GM19452 (cell line): Measurements from ENCODE around the gene PPP6R3.
"Not testable (repeated sequence)": the region's sequence is repeated elsewhere in the genome, so short reads cannot be mapped to it uniquely, and the experiment has no call there.

Source experiments
- ATAC-seq: cut with Tn5 transposase; IDR thresholded peaks from one replicate; pipeline ENCODE4 v1.9.1; 2021; ENCODE audit not compliant: unreplicated experiment

Gene PPP6R3

GRCh38 chr11:68523033-68523432, 62.5 kb downstream of the PPP6R3 start:
- ATAC-seq, result no peak

DNA sequence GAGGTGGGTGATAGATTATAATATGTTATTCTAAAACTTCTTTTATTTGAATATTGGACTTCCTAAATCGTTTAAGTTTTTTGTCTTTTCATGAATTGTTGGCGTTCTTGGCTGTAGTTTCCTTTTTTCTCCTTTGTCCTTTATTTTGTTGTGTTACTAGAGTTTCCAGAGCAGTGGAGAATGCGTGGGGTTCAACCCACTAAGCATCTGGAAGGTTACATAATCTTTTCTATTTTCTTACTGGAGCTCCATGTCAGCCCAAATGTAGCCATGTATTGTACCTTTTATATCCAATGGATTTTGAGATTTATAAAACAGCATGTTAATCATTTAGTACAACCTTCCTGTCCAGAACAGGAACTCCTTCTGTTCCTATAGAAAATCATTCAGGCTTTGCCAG, 63.2 kb downstream of the PPP6R3 start:
- no peak for ATAC-seq

DNA sequence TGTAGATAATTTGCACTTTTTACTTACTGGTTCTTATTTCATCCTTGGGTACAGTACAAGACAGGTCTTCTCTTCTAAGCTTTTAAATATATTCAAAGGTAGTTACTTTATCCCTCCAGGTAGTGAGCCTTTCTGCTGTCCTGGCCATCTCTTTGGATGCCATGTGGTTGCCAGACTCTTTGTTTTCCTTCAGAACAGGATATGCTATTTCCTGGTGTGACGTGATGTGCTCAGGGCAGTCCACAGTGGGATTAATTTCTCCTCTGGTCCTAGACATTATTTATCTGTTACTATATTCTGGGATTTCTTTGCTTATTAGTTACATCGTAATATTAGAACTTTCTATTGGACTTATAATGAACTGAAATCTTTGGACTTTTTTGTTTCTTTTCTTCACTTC, 63.7 kb downstream of the PPP6R3 start:
- ATAC-seq, result no peak

GRCh38 chr11:68524681-68525080, 64.1 kb downstream of the PPP6R3 start:
- no peak for ATAC-seq

GRCh38 chr11:68525336-68525735, 64.8 kb downstream of the PPP6R3 start:
- ATAC-seq, result no peak

DNA sequence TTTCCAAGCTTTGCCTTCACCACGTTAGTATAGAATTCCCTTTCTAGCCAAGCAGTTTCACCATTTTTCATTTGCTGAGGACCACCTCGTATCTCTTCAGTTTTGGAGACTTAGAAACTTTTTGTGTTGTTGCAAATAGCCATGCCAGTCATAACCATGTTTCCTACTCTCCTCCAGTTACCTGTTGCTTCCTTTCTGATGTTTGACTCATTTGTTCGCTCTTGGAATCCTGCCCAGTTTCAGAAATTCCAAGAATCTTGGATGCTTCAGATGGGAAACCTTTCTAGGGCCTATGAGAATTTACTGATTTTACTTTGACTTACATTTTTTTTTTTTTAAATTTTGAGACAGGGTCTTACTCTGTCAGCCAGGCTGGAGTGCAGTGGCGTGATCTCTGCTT, 65.4 kb downstream of the PPP6R3 start:
- ATAC-seq, result no peak

- no peak for ATAC-seq
Observed at GRCh38 chr11:68527585-68527984, 67.0 kb downstream of the PPP6R3 start.

DNA sequence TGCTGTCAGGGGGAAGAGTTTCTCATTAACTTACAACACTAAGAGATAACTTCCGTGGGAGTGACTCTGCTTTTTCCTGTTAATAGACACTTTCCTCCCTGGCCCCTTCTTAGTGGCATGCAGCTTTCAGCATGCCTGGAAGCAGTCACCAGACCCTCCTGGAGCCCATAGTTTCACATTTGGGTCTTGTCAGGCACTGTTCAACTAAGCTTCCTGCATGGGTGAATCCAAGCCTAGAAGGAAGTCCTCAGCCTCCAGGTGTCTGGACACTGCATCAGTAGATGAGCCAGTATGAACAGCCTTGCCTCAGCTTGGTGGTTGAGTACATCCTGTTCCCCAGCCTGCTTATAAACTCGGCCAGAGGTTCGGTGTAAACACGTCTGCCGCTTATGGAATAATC, 68.1 kb downstream of the PPP6R3 start:
- ATAC-seq, result no peak

DNA sequence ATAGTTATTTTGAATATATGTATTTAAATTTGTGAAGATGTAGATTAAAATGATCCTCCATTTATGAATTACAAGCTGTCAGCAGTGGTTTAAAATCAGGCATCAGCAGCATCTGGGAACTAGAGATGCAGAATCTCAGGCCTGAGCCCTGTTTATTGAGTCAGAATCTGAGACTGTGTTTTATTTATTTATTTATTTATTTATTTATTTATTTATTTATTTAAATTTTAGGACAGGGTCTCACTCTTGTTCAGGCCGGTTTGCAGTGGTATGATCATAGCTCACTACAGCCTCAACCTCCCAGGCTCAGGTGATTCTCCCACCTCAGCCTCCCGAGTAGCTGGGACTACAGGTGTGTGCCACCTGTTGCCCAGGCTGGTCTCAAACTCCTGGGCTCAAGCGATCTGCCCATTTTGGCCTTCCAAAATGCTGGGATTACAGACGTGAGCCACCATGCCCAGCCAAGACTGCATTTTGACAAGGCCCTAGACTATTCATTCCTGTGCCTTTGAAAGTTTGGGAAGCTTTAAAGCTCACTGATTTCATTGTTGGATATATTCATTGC, 70.7 kb downstream of the PPP6R3 start:
- ATAC-seq, result no peak

DNA sequence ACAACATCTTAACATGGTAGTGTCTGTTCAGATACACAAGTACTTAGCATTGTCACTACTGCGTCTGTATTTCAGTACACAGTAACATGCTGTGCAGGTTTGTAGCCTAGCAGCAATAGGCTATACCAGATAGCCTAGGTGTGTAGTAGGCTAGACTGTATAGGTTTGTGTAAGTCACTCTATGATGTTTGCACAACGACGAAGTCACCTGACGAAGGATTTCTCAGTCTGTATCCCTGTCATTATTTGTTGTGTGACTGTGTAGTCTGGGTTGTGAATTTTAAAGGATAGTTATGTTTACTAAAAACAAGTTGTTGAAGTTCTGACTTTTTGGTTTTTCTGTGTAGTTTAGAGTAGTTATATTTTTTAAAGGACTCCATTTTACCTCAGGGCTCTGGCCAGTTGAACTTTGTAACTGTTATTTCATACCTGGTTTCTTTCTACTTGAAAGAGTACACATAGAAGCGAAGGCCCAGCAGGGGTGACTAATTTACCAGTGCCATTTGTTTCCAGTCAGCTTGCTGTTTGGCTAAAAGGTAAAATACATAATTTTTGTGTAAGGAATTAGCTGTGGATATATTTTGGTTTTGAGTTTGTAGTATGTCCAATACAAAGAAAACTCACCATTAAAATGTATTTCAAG, 72.3 kb downstream of the PPP6R3 start:
- no peak for ATAC-seq

GRCh38 chr11:68533945-68534344, 73.4 kb downstream of the PPP6R3 start:
- ATAC-seq, result no peak

DNA sequence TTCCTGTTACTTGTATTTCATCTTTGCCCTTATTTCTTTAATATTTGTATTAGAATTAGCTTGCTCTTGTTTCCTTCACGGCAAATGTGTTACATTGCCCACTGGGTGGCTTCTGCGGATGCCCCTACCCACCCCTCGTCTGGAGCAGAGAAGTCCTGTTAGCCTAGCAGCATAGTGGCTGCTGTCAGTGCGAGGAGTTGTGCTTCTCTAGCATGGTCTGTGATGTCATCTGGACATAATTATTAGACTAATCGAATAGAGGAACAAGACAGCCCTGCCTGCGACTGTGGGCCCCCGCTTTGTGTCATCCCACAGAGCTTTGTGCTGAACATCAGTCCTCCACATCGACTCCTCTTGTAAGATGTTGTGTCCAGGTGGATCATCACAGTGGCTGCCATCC, 74.5 kb downstream of the PPP6R3 start:
- no peak for ATAC-seq

DNA sequence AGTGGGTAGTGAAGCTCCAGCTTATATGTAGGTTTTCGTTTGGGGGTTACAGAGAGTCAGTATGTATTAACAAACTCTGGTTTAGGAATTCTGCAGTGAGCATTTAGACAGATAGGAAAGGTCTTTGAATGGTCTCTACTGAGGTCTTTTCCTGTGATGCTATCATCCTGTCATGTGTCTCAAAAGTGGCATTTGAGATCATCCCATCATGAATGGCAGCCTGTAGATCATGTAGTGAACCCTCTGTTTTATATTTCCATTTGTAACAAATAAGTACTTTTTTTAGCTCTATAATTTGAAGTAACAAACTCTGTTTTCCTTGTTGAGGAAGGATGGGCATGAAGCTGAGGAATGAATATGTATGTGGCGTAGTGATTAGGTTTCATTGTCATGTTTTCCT, 76.2 kb downstream of the PPP6R3 start:
- no peak for ATAC-seq

DNA sequence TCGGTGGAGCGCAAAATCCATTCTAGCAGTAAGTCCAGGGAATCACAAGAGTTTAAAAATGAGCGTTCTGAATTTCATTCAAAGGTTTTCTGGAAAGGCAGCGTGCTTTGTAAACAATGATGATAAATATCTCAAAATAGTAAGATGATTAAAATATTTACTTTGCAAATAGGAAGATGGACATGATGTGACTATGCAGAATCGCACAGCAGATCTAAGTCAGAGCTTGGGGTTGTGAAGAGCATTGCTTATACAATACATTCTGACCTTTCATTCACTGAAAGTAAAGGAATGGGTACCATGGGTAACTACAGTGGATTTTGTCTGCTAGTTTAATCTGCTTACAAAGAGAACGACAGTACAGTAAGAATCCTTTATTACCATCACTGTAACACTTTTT, 77.5 kb downstream of the PPP6R3 start:
- no peak for ATAC-seq

- ATAC-seq, result no peak
Observed at GRCh38 chr11:68539395-68539794, 78.8 kb downstream of the PPP6R3 start.

DNA sequence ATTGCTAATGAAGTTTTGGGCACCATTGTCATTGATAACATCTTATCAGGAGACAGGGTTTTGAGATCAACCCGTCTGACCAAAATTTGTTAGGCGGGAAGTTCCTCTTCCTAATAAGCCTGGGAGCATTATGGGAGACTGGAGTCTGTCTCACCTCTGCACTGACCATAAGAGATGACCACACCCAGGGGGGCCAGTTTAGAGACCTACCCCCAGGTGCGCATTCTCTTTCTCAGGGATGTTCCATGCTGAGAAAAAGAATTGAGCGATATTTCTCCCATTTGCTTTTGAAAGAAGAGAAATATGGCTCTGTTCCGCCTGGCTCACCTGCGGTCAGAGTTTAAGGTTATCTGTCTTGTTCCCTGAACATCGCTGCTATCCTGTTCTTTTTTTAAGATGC, 80.0 kb downstream of the PPP6R3 start:
- not testable (repeated sequence) for ATAC-seq

GRCh38 chr11:68541116-68541515, 80.6 kb downstream of the PPP6R3 start:
- no peak for ATAC-seq

DNA sequence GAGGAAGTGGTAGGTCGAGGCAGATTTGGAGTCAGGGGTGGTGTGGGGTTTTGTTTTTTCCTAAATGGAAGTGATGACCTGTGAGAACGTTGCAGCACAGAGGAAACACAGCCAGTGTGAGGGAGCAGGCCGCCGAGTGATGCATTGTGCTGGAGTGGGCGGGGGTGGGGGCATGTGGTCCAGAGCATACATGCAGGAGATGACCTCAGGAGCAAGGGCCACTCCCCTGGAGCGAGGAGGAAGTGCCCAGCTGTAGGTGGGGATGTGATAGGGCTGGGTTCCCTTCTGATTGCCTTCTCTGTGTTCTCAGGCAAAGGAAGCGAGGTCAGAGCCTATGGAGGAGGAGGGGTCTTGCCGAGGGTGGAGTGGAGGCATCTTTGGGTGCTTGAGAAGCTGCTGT, 81.4 kb downstream of the PPP6R3 start:
- ATAC-seq, result no peak

- ATAC-seq, result no peak
Observed at GRCh38 chr11:68542617-68543016, 82.1 kb downstream of the PPP6R3 start.

GRCh38 chr11:68543594-68543993, 83.0 kb downstream of the PPP6R3 start:
- ATAC-seq, result no peak

DNA sequence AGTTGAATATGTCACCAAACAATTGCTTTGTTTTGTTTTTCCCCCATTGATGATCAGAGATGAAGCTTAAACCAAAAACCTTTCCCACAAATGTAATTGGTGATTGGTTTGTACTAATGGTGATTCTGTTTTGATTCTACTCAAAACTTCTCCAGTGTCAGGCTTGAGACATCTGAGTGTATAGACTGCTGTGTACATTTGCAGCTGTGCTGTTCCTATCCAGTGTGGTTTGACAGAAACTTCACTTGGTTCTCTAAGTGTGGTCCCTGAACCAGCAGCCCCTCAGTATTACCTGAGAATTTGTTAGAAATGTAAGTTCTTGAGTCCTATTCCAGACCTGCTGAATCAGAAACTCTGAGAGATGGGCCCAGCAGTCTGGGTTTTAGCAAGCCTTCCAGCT, 84.8 kb downstream of the PPP6R3 start:
- no peak for ATAC-seq

GRCh38 chr11:68545796-68546195, 85.2 kb downstream of the PPP6R3 start:
- ATAC-seq, result no peak

DNA sequence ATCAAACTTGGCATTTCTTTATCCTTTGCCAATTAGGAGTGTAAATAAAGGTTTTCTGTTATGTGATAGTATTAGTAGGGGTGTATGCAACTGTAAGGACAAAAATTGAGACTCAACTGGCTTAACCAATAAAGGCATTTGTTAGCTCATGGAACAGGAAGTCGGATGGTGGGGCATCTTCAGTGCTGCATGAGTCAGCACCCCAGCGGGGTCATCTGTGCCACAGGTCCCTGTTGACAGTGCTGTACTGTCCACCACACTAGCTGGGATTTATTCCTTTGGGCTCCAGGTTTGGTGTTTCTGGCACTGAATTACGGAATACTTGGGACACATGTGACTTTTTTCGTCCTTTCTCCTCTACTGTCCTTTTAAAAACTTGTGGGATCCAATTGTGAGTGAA, 86.0 kb downstream of the PPP6R3 start:
- no peak for ATAC-seq
